GM12878 (cell line): Measurements from ENCODE around the gene DPP6. TPM values are rescaled to one million over a fixed set of nuclear protein-coding genes. Genes with fewer than 3 reads are reported as not detected.
"Not testable (repeated sequence)": the region's sequence is repeated elsewhere in the genome, so short reads cannot be mapped to it uniquely, and the experiment has no call there.

Experiments
- ATAC-seq: fragments of 200-7000 bp; cut with Tn5 transposase; 3 replicates; pipeline ENCODE4 v1.9.1; 2020; ENCODE audit warnings: mild to moderate bottlenecking, moderate library complexity
- BruUV-seq: library from RNA; stranded (reverse); fragments of 400-500 nt; replicated peaks from 2 replicates; lab custom pipeline; 2021; lab: Mats Ljungman, UMichigan
- CTCF ChIA-PET: fragments of 300-600 bp; sonication (Branson Sonifier 250); formaldehyde crosslinking; extraction: SDS; loops from one replicate; lab custom pipeline; 2021; ENCODE audit warnings: inconsistent platforms; lab: Yijun Ruan, JAX
- POLR2A ChIA-PET: fragments of 350-600 bp; formaldehyde crosslinking; extraction: SDS; loops from one replicate; lab custom pipeline; 2021; ENCODE audit warnings: inconsistent platforms; lab: Charles Lee
- RAD21 ChIA-PET: fragments of 300-600 bp; sonication (Branson Sonifier 250); formaldehyde crosslinking; loops from one replicate; lab custom pipeline; 2023; ENCODE audit warnings: antibody characterized with exemption; ENCODE audit not compliant: unreplicated experiment; lab: Charles Lee
- SMC1A ChIA-PET: fragments of 300-600 bp; sonication (Branson Sonifier 250); formaldehyde crosslinking; loops from one replicate; lab custom pipeline; 2023; ENCODE audit not compliant: unreplicated experiment, uncharacterized antibody; lab: Charles Lee
- DNase-seq: peaks from one replicate; pipeline ENCODE4 v3.0.0-alpha.2; 2011; ENCODE audit warnings: low read depth, low spot score
- FAIRE-seq: peaks from 3 replicates; lab custom pipeline; 2011; peaks lifted over from hg19 to GRCh38; lab: Jason Lieb, UNC
- H2AFZ ChIP-seq: 2 replicates; pipeline ENCODE4 v1.6.0; 2011; ENCODE audit warnings: low read depth, low read length, control low read depth; ENCODE audit not compliant: control insufficient read depth
- H3K27ac ChIP-seq: 2 replicates; pipeline ENCODE4 v1.5.1; 2011; ENCODE audit warnings: control low read depth; ENCODE audit not compliant: control insufficient read depth, insufficient read depth
- H3K27me3 ChIP-seq, 2 experiments: replicated peaks in 1 of 2; 2 replicates each; pipeline versions ENCODE4 v1.6.0 to v1.6.1; 2011; ENCODE audit warnings: low read length in 1 of 2; ENCODE audit not compliant: control insufficient read depth in 2 of 2, insufficient read depth in 2 of 2
- H3K36me3 ChIP-seq, 2 experiments: 2 replicates each; pipeline ENCODE4 v1.5.1; 2011; ENCODE audit warnings: low read length in 1 of 2; ENCODE audit not compliant: control insufficient read depth in 2 of 2, insufficient read depth in 2 of 2
- H3K4me1 ChIP-seq: 2 replicates; pipeline ENCODE4 v1.6.1; 2011; ENCODE audit warnings: mild to moderate bottlenecking, low read length, moderate library complexity, mixed read lengths; ENCODE audit not compliant: control insufficient read depth, insufficient read depth
- H3K4me2 ChIP-seq: 2 replicates; pipeline ENCODE4 v1.6.0; 2011; ENCODE audit warnings: control low read depth; ENCODE audit not compliant: control insufficient read depth, insufficient read depth
- H3K4me3 ChIP-seq: fragments of 200-600 bp; sonication (generic); 2 replicates; pipeline ENCODE4 v1.5.1; 2016
- H3K79me2 ChIP-seq: 2 replicates; pipeline ENCODE4 v1.6.0; 2011; ENCODE audit warnings: low read length; ENCODE audit not compliant: control insufficient read depth, insufficient read depth
- H3K9ac ChIP-seq: 2 replicates; pipeline ENCODE4 v1.8.0; 2011; ENCODE audit warnings: low read length, control low read depth, mixed read lengths; ENCODE audit not compliant: control insufficient read depth, insufficient read depth
- H3K9me3 ChIP-seq: replicated peaks from 3 replicates; pipeline ENCODE4 v1.5.1; 2011; ENCODE audit warnings: mild to moderate bottlenecking, low read length; ENCODE audit not compliant: control insufficient read depth, insufficient read depth
- H4K20me1 ChIP-seq: 2 replicates; pipeline ENCODE4 v1.6.0; 2011; ENCODE audit not compliant: control insufficient read depth, insufficient read depth
- RAD21 ChIP-seq: IDR thresholded peaks from 2 replicates; pipeline ENCODE4 v1.6.1; 2011; ENCODE audit warnings: mild to moderate bottlenecking, low read depth, low read length, moderate library complexity; ENCODE audit not compliant: insufficient read depth
- WGBS: methylation state at CpG from one replicate; pipeline ENCODE4 v1.1.6; 2016; ENCODE audit warnings: low lambda C conversion rate; ENCODE audit not compliant: insufficient replicate concordance, insufficient coverage; ENCODE audit errors: missing lambda C conversion rate; 5-methylcytosine and 5-hydroxymethylcytosine counted together
- in situ Hi-C: fragments of 300-500 bp; cut with MboI; formaldehyde crosslinking; loops from 9 replicates; pipeline ENCODE4 v1.14.3; 2018; ENCODE audit warnings: mixed read lengths
- intact Hi-C: fragments of 100-400 bp; cut with micrococcal nuclease; formaldehyde crosslinking; loops from one replicate; pipeline ENCODE4 v1.14.2; 2022; ENCODE audit not compliant: unreplicated experiment
- polyA plus RNA-seq, 11 experiments: library from polyadenylated mRNA; depleted of rRNA in 4 of 11; unstranded in 6 of 11; stranded (reverse) in 5 of 11; fragments of >200 nt; fragmentation: Nextera tagmentation in 4 of 11; fragmentation: Illumina TruSeq in 1 of 11; extraction: Ambion mirVana in 4 of 11; extraction: Trizol in 1 of 11; gene quantifications; 1 replicate in 1 of 11; 2 replicates in 10 of 11; pipeline versions ENCODE4 v1.2.1 to v1.2.3, GENCODE V29; 2011 to 2016; ENCODE audit warnings: inconsistent platforms in 2 of 11, missing spikeins in 2 of 11, low read depth in 1 of 11
- total RNA-seq, 4 experiments: library from RNA; depleted of rRNA in 3 of 4; stranded (reverse); fragments of >200 nt in 3 of 4; fragmentation: Illumina TruSeq in 1 of 4; extraction: Trizol in 1 of 4; gene quantifications; 2 replicates each; pipeline versions ENCODE4 v1.2.1 to v1.2.3, GENCODE V29; 2013 to 2021
- TF ChIP-seq, protein P1 (sequence below), 3 experiments: IDR thresholded peaks in 2 of 3; conservative IDR thresholded peaks in 1 of 3; 2 replicates each; pipeline ENCODE4 v1.5.1; 2011; ENCODE audit warnings: low read depth in 3 of 3, low read length in 3 of 3, mild to moderate bottlenecking in 3 of 3, control low read depth in 2 of 3, moderate library complexity in 2 of 3, inconsistent platforms in 1 of 3, mixed read lengths in 1 of 3; ENCODE audit not compliant: control insufficient read depth in 2 of 3, insufficient read depth in 1 of 3; ENCODE audit errors: extremely low read depth in 1 of 3

DPP6 gene
- total and polyA plus RNA-seq, 10 of the 15 experiments (the other 5 are each of a cell fraction or from before 2014, with no cell fraction given), result not detected

DNA sequence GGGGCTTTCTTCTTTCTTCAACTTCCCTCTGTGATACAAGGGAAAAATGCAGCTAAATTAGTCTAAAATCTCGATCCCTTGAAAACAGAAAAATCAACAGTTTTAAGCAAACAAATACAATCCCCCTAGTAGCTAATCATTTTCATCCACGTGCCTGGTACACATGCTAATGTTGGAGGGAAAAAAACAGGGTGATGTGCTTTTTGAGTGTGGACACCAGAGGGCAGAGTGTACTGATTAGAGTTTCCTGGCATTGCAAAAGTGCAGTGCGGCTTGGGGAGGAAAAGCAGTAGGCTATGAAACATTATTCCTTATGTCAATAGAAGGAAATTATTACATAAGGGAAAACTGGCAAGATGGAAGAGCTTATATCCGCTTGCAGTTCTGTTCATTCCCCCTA lies 19.6 kb downstream of the DPP6 start:
- H3K4me1 ChIP-seq, H3K9me3 ChIP-seq, BruUV-seq, SMC1A ChIA-PET, DNase-seq, H3K27me3 ChIP-seq, H3K9ac ChIP-seq, FAIRE-seq, RAD21 ChIA-PET, ATAC-seq, H3K4me3 ChIP-seq, H3K79me2 ChIP-seq, H3K27ac ChIP-seq, H3K36me3 ChIP-seq, H4K20me1 ChIP-seq, H3K4me2 ChIP-seq, in situ Hi-C loops, POLR2A ChIA-PET, H2AFZ ChIP-seq: not testable (repeated sequence)
- intact Hi-C loops, result loop anchor here (10.0 kb wide), 2 partner anchors 433 to 673 kb away; no protein-coding TSS in a partner anchor
- CTCF ChIA-PET, result interaction anchor here (1.2 kb wide), 1 partner anchor 432 kb away, joined by 3 read pairs; no protein-coding TSS in a partner anchor
- peak; percentile 30 for TF ChIP-seq RAD21
- TF ChIP-seq, protein P1, sequence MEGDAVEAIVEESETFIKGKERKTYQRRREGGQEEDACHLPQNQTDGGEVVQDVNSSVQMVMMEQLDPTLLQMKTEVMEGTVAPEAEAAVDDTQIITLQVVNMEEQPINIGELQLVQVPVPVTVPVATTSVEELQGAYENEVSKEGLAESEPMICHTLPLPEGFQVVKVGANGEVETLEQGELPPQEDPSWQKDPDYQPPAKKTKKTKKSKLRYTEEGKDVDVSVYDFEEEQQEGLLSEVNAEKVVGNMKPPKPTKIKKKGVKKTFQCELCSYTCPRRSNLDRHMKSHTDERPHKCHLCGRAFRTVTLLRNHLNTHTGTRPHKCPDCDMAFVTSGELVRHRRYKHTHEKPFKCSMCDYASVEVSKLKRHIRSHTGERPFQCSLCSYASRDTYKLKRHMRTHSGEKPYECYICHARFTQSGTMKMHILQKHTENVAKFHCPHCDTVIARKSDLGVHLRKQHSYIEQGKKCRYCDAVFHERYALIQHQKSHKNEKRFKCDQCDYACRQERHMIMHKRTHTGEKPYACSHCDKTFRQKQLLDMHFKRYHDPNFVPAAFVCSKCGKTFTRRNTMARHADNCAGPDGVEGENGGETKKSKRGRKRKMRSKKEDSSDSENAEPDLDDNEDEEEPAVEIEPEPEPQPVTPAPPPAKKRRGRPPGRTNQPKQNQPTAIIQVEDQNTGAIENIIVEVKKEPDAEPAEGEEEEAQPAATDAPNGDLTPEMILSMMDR (IDR thresholded peaks at IDR 0.05 in 2 of 3, conservative IDR thresholded peaks at IDR 0.05 in 1 of 3; ENCODE audit: control insufficient read depth in 2 of 3, extremely low read depth in 1 of 3, insufficient read depth in 1 of 3, low read depth in 3 of 3, low read length in 3 of 3), result peak in 2 of 3 experiments; percentile 9 to 19; a peak in 3 of 6 replicates
- 20% methylated on average over 4 of the region's 4 CpGs for whole genome bisulfite sequencing

DNA sequence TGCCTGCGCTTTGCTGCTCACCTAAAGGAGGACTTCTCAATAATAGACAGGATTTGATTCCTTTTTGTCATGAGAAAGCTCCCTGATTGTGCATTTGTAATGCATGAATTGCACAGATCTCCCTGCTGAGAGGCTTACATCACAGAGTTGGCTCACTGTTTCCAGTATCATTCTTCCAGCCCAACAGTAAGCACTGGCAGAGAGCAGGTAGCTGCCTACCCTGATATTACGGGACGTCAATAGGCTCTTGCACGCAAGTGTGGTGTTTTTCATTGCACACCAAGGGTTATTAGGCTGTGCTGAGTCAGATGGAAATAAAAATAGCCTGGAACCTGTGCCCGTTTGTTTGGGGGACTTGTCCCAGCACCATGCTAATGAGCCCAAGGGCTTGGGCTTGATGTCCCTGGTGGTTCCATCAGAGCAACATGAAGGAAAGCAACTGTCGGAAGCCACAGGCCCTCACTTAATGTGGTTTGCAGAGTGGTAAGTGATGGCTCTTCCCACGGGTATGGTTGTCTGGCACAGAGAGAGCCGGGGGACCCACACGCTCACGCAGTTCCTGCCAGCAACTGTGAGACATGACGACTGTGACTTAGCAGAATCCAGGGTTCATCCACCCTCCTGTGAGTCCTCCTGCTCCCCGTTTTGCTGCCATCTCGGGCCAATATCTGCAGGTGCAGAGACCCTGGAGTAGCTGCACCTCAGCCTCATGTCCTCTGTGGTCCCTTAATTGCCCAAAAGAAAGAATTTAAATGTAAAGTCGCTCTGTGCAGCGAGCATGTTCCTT lies 20.4 kb downstream of the DPP6 start:
- BruUV-seq, SMC1A ChIA-PET, H3K4me2 ChIP-seq, H3K27ac ChIP-seq, FAIRE-seq, ATAC-seq, H3K36me3 ChIP-seq, H3K27me3 ChIP-seq, H3K9me3 ChIP-seq, POLR2A ChIA-PET, H3K9ac ChIP-seq, RAD21 ChIA-PET, H3K4me1 ChIP-seq, H3K4me3 ChIP-seq, DNase-seq, H4K20me1 ChIP-seq, H3K79me2 ChIP-seq, in situ Hi-C loops, H2AFZ ChIP-seq: not testable (repeated sequence)
- WGBS, result 43% methylated on average over 15 of the region's 15 CpGs
- CTCF ChIA-PET, result interaction anchor here (1.2 to 2.0 kb wide), 2 partner anchors 431 kb away, joined by 3 to 7 read pairs; no protein-coding TSS in a partner anchor
- intact Hi-C loops, result loop anchor here (10.0 kb wide), 2 partner anchors 432 to 672 kb away; no protein-coding TSS in a partner anchor

DNA sequence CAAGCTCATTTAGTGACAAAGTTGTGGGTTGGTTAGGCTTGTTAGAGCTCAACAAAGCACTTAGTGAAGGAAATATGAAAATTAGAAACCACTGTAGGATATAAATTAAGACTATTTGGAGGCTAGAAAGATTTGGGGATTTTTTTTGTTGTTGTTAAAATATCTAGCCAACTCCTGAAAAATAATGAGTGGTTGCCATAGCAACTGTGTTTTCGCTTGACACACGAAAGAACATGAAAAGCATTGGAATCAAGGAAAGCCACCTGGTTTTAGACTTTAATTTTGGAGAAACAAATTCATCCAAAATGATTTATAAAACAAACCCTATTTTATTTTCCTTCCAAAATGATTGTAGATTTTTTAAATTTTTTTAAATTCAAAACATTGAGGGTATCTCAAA lies 26.3 kb downstream of the DPP6 start:
- BruUV-seq, POLR2A ChIA-PET: not testable (repeated sequence)
- 6% methylated on average over 2 of the region's 2 CpGs for WGBS

More for the DNA sequence above, 26.3 kb downstream of the DPP6 start:
- H3K4me3 ChIP-seq, ATAC-seq, RAD21 ChIA-PET, CTCF ChIA-PET, DNase-seq, H3K9me3 ChIP-seq, H3K36me3 ChIP-seq, H3K79me2 ChIP-seq, H3K9ac ChIP-seq, H4K20me1 ChIP-seq, in situ Hi-C loops, SMC1A ChIA-PET, H3K27me3 ChIP-seq, H3K4me2 ChIP-seq, H3K4me1 ChIP-seq, FAIRE-seq, H3K27ac ChIP-seq, H2AFZ ChIP-seq: not testable (repeated sequence)
- intact Hi-C loops, result loop anchor here (10.0 kb wide), 2 partner anchors 426 to 666 kb away; no protein-coding TSS in a partner anchor
